Astrocyte of the hippocampus (primary cell): ENCODE data around the gene DLGAP5.

Experiments used
- DNase-seq: peaks from one replicate; pipeline ENCODE4 v3.0.0; 2011; ENCODE audit warnings: low read depth, low spot score

Gene DLGAP5

DNA sequence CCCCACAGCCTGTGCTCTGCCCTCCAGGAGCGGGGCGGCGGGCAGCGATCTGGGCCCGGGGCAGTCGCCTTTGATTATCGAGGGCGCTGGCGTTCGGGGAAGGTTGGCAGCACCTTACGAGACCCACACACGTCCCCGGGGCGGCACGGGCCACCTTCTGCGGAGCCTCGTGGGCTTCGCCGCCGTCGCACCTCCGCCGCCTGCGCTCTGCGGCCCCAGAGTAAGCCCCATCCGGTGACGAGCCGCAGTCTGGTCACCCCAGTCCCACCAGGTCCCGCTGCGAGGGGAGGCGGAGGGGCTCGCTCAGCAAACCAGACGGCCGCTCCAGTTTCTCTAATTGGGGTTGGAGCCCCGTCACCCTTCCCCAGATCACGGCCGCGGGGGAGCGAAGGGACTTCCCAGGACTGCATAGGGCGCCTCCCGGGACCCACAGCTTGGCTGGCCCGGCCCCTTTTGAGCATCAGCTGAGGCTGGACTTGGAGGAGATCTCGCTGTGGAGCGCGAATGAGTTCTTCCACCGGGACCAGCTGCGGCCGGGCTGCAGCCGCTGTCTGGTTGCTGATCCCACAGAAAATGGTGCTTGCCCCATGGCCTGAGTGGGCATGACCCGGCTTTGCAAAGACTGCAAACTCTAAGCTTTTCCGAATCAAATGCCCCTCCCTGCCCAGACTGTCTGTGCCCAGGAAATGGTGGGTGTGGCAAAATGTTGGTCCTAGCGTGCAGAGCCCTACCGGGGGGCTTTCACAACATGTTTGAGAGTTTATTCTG, 61.8 kb downstream of the DLGAP5 start:
- DNase-seq, result peak; percentile 86

DNA sequence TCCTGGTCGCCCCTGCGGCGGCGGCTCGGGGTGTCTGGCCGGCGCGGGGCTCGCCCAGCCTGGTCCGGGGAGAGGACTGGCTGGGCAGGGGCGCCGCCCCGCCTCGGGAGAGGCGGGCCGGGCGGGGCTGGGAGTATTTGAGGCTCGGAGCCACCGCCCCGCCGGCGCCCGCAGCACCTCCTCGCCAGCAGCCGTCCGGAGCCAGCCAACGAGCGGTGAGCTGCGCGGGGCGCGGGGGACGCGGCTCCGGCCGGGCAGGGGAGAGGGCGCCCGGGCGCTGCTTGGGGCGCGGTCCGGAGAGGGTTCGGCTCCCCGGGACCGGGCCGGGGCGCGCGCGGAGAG, 62.3 kb downstream of the DLGAP5 start, which contains the start of gene LGALS3:
Gene LGALS3, plus strand, starts transcription at position 167 of the 342 bp plus-strand sequence. CDS start 8,122 bp downstream, outside the sequence.
- DNase-seq, result peak; percentile 88

DNA sequence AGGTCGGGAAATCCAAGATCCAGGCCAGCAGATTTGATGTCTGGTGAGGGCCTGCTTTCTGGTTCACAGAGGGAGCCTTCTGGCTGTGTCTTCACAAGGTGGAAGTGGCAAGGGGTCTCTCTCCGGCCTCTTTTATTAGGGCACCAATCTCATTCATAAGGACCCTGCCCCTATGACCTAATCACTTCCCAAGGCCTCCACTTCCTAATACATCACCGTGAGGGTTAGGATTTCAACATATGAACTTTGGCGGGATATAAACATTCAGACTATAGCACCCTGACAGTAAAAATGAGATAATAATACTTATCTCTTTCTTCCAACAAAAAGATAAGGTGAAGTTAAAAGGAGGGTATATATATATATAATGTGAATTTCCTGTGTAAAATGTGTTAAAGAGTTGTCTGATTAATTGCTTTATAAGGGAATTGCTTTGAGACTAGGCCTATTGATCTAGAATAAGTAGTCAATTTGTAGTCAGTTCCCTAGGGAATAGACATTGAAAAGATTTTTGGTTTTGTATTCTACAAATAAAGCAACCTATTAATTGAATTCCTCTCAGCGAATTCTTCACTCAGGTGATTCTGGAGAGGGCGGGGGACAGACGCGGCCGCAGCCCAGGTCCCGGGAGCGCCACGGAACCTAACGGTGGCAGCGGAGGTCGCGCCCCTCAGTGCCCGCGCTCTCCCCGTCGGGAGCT, 62.8 kb downstream of the DLGAP5 start:
- DNase-seq, result no peak

DNA sequence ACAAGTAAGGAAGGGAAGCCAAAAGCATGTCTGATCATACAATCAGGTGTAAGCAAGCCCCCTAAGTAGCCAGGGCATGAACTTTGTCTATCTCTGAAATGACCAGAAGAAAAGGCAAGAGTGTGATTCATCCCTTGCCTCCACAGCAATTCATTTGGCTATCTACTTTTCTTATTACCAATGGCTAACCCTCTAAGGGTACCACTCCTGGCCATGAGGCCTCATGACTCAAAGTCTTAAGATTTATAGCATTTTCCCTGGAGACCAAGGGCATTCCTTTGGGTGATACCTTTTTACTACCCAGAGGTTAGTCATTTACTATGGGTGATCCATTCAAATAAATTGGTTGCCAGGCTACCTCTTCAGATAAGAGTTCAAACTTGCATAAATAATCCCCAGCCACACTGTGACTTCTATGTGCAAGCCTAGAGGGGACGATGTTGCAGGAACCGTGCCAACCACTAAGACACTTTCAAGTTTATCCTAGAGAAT, 63.9 kb downstream of the DLGAP5 start:
- DNase-seq, result peak; percentile 70

DNA sequence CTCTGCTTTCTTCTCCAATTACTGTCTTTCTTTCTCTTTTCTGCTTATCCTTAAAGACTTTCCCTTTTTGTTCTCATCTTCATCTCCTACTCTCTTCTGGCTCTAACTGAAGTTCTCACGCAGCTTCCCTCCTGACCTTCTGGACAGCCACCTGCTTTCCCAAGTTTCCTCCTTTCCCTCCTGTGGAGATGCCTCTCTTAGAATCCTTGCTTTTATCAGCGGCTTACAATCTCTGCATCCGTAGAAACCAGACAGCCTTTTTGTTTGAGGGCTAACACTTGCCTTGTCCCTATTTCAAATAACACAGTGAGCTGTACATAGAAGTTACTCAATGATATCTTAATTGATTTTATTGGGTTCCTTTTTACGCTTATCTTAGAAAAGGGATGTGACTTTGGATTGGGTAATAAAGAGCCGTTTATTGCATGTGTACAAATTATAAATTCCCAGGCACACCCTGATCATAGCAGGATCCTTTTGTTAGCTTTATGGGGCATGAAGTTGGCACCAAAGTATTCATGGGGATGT, 64.4 kb downstream of the DLGAP5 start:
- no peak for DNase-seq

DNA sequence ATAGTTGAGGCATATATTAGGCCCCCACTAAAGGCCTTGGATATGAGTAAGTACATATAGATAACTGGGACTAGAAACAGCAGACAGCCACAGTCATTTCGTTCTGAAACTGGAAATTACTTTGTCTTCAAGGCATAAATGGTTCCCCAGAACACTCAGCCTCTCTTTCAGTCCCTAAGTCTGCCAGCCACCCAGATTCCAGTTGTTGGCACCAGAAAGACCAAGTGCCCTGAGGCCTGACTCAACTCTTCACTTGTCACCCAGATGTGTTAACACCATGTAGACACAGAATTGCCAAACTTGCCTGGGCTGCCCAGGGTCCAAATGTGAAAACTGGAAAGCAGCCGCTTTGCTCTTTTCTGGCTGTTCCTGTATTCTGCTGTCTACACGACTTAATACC, 65.4 kb downstream of the DLGAP5 start:
- DNase-seq, result no peak

DNA sequence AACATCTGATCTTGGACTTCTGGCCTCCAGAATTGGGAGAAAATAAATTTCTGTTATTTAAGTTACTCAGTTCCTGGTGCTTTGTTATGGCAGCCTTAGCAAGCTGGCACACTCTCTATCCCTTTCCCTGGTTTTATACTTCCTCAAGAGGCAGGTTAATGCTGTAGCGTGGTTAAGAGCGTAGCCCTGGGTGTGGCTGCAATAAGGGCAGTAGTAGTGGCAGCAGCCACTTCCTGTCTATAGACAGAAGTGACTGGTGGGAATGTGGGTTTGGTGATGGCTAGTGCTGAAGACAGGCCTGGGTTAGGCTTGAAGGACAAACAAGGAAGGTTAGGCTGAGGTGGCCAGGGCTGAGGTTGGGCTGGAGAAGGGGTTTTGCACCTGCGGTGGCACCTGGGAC, 66.0 kb downstream of the DLGAP5 start:
- DNase-seq, result no peak

DNA sequence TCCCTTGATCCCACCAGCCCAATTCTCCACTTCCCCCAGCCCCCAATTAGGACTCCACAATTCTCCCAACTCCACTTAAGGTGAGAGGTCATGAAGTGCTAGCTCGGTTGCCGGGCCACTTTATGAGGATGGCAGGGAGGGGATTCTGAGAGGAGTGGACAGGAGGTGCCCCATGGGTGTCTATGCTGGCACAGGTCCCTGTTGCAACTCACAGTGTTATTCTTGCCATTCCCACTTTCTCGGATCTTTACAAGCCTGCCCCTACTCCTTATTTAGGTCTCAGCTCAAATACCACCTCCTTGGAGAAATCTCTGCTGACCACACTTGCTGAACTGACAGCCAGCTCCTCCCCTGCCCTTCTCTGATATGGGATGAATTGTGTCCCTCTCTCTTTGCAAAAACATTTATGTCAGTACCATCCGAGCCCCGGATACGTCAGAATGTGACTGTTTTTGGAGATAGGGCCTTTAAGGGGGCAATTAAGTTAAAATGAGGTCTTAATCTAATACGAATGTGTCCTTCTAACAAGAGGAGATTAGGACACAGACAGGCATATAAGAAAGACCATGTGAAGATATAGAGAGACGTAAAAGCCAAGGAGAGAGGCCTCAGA, 66.5 kb downstream of the DLGAP5 start:
- no peak for DNase-seq

DNA sequence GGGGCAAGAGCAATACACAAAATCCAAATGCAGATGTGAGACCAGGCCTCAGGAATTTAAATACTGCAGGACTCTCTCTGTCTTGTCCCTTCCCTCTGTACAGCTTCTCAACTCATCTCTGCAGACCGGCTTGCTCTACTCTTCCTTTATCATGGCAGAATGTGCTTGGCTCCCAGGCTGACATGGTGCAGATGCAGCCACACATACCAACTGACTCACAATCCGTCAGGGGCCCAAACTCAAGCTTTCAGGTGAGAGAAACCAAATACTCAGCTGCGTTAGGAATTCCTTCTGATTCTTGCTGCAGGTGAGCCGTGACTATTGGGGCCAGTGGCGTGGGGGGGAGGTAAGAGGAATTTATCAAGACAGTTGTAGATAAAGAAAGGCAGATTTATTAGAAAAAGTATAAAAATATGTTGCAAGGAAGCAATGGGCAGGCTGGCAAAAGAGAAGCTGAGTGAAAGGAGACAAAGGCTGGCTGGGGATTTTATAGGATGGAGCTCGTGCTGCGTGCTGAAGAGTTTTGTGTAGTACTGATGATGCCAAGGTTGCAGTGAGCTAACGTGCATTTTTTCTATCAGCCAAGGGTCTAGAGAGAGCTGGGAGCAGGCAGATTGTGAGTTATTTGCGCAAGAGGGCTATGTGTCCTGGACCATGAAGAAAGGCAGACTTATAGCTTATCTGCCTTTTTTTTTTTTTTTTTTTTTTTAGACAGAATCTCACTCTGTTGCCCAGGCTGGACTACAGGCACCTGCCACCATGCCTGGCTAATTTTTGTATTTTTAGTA, 67.3 kb downstream of the DLGAP5 start:
- DNase-seq, result no peak

DNA sequence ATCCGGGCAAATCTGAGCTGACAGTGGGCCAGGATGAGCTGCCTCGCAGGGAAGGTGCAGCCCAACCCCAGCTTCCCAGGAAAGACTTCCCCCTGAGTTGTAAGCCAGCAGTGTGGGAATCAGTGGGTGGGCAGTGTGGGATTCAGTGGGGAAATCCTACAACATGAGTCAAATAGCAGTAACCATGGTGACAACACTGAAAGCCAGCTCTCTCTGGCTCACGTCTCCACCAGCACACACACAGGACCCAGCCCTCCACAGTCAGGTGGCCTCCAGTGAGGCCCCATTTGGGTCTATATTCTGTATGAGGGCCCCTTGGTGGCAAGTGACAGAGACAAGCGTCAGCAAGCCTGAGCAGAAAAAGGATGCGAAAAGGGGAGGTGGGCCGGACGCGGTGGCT, 68.3 kb downstream of the DLGAP5 start:
- peak; percentile 94 for DNase-seq

DNA sequence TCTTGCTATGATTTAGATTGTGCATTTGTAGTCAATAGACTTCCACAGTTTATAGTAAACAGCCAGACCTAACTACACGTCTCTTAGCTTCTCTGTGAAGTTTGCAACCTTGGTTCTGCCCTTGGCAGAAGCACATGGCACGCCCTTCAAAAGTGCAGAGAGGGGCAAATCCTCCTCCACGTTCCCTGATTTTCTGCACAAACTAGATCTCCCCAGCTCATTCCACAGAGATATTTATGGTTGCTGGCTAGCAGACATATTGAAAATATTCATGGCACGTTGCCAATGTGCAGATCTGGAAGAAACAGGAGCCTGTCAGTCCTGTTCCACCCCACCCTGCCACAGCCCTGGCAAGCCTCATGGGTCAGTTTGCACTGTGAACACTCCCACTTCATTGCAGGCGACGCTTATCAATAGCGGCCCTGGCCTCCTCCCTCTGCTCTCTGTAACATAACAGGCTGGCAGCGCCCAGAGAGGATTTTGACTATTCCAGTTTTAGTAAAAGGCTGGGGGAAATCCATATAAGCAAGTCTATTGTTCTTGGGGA, 68.9 kb downstream of the DLGAP5 start:
- DNase-seq, result peak; percentile 52

DNA sequence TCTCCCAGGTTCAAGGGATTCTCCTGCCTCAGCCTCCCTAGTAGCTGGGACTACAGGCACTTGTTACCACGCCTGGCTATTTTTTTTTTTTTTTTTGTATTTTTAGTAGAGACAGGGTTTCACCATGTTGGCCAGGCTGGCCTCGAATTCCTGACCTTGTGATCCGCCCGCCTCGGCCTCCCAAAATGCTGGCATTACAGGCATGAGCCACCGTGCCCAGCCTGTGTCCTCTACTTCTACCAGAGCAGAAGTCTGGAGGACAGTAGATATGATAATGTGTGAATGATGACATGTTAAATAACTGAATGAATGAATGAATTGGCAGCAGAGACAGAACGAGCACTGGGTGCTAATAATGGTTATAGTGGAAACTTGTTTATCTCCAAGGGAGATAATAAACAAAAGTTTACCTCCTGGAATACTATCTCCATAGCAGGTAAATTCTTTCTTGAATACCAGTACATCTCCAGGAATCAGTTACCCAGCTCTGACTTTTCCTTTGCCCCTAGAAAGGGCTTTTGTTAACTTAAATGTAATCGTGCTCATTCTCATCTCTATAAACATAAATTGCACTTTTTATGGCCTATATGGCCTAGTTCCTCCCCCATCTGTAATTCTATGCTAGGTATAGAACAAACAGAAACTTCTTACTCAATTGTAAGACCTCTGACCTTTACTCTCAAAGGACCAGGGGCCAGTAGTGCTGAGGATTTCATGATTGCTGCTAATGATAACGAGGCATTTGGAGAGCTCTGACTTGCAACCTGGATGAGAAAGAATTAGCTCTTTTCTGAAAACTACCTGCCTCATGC, 69.6 kb downstream of the DLGAP5 start:
- no peak for DNase-seq

DNA sequence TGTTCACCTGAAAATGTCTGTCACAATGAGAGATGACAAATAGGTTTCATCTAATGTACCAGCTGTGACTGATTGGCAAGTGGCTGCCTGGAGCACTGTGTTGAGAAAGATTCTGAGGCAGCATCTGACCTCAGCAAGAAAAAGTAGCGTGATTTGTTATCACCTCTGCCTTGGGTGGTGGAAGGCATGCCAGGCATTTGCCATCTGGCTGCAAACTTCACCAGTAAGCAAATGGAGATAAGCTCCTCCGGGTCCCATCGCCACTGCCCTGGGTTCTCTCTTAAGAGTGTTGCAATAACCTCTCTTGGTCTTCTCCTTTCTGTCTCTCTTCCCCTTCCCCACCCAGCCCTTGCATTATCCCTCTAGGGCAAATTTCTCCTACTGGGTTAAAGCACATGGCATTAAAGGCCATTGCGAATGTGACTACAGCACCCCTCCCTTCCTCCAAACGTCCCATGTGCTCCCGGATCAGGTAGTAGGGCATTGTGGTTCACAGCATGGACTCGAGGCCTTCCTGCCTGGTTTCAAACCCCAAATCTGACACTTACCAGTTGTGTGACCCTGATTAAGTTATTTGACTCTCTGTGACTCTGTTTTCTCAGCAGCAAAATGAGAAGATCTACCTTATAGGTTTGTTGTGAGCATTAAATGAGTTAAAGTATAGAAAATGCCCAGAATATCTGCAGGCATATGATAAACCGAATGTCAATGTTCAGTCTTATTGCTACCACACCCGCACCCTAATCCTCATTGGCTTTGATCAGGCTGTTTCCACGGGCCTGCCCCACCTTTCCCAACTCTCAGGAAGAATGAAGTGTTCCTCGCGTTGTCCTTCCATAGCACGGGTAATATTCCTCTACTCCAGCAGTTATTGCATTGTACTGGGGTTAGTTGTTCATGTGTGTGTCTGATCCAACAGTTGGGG, 70.6 kb downstream of the DLGAP5 start:
- DNase-seq, result no peak

DNA sequence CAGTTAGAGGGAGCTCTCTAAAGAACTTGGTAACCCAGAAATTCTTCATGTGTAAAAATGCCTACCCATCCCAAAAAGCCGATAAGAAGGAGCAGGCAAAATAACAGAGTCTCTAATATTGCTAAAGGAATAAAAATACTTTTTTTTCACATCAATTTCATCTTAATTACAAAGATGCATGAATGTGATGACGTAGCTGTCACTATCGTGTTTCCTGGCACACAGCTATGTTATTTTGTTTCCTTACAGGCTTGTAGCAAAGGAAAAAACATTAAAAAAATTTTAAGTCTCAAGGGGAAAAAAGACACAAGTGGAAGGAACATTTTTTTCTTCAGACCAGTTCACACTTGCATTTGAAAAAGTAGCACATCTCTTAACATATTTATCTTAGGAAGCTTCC, 72.6 kb downstream of the DLGAP5 start:
- no peak for DNase-seq

DNA sequence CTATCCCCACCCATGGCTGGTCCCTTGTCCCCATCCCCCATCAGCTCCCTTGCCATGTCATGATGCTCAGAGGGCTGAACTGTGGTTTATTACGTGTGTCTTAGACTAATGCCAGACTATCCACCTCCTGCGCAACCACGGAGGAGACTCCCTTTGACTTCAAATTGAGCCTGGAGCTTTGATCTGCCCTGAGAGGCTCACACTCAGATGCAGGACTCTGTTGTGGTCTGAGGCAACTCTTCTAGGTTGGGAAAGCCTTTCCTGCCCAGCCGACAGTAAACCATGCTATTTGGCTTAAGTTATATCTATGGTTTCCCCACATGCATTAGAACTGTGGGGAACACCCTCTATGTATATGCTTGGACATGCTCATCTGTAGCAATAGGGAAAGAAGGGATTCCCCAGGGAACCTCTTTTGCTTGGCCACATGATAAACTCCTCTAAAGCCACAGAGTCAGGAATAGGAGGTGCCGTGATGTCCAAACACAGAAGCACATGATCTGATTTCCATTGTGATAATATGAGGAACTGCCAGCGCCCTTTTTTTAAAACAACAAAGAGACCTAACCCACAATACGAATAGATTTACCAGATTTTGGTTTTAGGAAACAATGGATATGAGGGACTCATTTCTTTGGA, 73.5 kb downstream of the DLGAP5 start:
- DNase-seq, result peak; percentile 52

DNA sequence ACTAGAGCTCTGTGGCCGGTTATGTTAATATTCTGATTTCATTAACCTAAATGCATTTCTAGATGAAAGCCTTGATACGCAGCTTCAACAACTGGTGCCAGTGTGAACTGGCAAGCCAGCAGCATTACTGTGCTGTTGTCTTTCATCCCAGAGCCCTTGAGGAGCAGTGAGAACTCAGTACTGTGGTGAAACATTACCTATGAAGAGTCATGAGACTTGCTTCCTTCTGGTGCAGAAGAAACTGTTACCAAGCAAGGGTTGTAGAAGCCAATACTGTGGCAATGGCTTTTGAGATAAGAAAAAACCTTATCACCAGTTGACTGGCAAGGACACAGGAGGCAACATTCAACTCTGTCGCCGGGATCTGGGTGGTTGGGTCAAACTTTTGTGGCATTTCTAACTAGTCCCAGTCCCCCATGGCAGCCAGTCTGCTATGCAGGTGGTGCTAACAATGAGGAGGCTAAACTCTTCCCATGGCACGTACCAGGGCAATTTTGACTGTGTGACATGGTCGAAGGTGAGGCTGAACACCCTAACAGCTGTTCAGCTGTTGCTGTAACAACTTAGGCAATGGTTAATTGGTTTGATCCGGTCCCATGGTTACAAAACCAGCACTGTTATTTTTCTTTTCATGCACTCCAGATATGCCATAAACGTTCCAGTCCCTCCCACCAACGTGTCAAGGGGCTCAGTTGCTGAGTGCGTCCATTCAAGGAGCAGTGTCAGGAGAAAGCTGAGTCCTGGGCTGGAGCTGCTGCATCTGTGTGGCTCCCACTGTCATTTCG, 74.9 kb downstream of the DLGAP5 start:
- no peak for DNase-seq

DNA sequence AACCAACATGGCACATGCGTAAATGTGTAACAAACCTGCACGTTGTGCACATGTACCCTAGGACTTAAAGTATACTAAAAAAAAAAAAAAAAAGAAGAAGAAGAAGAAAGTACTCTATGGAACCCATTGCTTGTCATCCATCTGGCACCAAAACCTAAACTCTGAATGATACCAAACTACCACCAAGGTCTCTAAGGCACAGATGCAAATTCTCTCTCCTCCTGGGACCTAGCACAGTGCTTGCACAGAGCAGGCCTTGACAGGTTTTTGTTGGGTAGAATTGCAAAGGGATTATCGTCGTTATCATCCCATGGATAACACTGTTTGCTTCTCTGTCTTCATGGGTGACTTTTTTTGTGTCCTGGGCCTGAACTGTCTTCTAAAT, 75.5 kb downstream of the DLGAP5 start:
- DNase-seq, result no peak

DNA sequence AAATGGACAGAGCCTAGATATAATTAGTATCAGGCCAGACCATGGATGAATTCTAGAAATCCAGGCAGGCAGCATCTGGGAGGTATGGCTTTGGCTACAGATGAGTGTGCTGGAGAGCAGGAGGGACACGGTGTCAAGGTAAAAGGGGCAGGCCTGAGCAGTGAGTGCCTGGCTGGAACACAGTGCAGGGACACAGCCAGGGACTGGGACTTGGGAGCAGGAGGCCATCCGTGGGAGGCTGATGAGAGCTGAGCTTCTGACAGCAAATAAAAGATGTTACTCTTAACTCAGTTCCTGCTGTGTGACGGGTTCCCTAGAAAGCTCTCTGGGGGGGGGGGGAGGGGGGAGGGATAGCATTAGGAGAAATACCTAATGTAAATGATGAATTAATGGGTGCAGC, 75.9 kb downstream of the DLGAP5 start:
- no peak for DNase-seq
